HS-27A (cell line): ENCODE results near the gene CCNA2.

Experiments used
- DNase-seq: peaks from one replicate; pipeline ENCODE4 v3.0.0-alpha.2; 2012; ENCODE audit warnings: low read depth, missing footprints

CCNA2 gene

DNA sequence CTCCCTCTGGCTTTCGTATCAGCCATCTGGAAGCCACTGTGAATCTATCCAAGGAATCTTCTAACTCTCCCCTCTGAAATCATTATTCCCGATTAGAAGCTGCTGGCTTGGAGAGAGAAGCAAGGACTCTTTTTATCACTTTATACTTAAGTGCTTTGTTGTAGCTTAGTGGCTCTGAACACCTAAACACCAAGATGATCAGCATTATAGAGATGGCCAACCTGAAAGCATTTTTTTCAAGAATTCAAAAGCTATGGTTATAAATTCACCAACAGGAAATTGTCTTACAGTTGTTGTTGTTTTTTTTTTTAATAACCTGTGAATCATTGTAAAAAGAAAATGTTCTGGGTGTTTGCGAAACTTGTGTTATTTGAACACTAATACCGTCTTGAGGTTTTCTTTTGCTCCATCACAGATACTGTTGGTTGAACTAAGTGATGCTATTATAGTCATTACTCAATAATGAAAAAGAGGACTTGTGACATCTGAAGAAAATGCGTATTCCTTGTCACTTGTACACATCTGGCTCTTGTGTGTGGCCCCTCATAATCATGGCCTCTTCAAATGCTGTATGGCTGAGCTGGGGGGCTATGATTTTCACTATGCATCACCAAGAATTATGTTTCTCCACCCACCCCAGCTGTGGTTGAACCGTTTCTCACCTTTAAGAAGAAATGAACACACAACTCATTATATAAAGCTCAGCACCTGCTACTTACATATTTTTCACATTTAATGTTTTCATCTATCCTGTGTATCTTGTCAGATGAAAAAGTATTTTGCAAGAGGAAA lies 46.9 kb downstream of the CCNA2 start:
- DNase-seq, result no peak

DNA sequence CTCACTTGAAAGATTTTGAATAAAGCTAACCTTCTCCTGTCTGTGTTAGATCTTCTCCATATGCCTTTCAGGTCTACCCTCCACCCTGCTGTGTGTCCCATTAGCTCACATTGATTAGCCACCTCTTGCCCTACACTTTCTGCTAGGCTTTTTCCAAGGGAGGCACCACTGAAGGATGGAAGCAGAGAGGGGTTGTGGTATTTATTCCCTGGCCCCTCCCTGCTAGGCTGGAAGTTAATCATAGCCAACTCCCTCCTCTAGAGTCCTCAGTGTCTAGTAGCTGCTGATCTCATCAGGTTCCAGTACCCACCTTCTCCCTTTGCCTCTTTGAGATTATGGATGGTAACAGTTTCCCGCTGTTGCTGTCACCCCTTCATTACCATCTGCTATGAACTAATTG lies 49.8 kb downstream of the CCNA2 start:
- no peak for DNase-seq

DNA sequence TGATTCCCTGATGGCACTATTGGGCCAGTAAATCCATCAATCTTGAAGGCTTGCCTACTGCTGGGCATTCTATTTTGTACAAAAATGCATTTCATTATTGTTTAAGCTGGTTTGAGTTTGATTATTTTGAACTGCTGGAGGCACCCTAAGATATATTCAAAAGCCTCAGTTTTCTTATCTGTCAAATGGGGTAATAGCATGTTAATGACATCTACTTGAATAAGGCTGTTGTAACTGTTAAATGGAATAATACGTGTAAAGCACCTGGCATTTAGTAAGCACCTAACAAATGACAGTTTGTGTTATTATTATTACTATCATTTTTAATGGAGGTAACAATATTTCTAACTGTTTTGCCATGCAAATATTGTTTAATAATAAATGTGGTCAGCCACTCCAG lies 51.8 kb downstream of the CCNA2 start:
- DNase-seq, result no peak

DNA sequence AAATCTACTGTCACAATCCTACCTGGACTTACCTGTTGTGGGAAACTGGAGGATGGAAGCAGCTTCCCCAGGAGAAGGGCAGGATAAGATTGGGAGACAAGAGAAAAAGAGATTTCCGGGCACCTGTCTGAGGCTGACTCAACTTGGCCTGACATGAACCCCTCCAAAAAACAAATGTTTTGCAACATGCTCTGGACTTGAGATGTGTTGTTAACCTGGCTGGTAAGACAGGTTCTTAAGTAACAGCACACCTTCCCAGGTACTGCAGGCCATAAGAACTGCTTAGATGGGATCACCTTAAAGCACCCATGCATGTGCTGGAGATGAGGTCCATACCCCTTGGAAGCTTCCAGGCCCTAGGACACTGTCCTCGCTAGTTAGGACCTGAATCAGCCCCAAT lies 54.3 kb downstream of the CCNA2 start:
- DNase-seq, result no peak

DNA sequence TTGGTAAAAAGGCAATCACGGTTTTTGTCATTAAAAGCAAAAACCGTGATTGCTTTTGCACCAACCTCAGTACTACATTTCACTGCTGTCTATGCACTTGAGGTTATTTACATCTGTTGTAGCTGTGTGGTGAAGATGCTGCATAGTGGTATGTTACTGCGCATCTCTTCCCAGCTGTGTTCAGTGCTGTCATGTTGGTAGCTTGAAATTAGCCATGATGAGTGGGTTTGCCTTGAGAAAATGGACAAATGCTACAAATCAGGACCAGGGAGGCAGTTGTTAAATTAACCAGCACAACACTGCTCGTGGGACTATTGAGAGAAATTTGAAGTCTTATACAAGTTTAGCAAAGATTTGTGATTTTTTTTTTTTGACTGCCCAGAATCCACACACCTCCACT lies 56.5 kb downstream of the CCNA2 start:
- DNase-seq, result no peak
